DMS79 (cell line): ENCODE results near the gene NPIPB2.
"Not testable (repeated sequence)": the region's sequence is repeated elsewhere in the genome, so short reads cannot be mapped to it uniquely, and the experiment has no call there.

Source experiments
- DNase-seq: peaks from one replicate; lab custom pipeline; 2025; lab: John Stamatoyannopoulos, UW

NPIPB2 gene

DNA sequence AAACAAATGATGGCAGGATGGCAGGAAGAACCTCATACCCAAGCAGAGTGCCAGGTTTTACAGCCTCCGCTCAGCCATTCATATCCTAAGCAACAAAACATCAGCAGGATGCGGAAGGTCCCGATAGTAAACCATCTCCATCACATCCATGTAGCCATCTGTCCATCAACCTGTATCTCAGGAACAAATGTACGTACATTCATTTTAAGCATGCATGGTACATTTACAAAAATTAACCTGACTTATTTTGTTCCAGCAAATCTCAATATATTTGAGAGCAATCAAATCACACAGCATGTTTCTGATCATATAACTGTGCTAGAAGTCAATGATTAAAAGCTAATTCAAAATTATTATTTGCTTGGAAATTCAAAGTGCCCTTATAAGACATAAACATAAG, at the start of gene NPIPB2:
NPIPB2 (minus strand) TSS at position 101 of the 400 bp plus-strand sequence; CDS start at position 101, 0 bp downstream.
- not testable (repeated sequence) for DNase-seq

- no peak for DNase-seq
Measured at GRCh38 chr16:11990702-11991390, 49.0 kb upstream of the NPIPB2 start.

- DNase-seq: no peak
Measured at GRCh38 chr16:11988258-11988978, 46.6 kb upstream of the NPIPB2 start.

DNA sequence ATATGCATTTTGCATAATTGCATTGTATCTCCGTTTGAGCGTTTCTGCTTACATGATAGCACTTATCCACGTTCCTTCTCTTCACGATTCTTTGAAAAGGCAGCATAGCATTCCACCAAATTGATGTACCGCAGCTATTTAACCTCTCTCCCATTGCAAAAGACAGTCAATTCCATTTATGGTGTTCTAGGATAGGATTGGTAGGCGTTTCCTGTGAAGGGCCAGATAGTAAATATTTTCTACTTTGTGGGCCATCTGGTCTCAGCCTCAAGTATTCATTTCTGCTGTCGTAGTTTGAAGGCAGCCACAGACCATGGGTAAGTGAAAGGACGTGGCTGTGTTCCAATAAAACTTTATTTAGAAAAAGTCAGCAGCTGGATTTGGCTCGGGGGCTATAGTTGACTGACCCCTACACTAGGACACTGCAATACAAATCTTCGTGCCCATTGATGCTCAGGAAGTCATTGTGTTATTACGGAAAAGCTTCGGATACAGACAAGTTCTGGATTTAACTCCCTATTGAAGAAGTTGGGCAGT, 44.7 kb upstream of the NPIPB2 start:
- DNase-seq: no peak

GRCh38 chr16:11985250-11985649, 43.4 kb upstream of the NPIPB2 start:
- DNase-seq: no peak

GRCh38 chr16:11980136-11980844, 38.4 kb upstream of the NPIPB2 start:
- no peak for DNase-seq

GRCh38 chr16:11979013-11979672, 37.3 kb upstream of the NPIPB2 start:
- no peak for DNase-seq

GRCh38 chr16:11978080-11978479, 36.2 kb upstream of the NPIPB2 start:
- DNase-seq: no peak

- DNase-seq: no peak
Measured at GRCh38 chr16:11977376-11978041, 35.7 kb upstream of the NPIPB2 start.

- no peak for DNase-seq
Measured at GRCh38 chr16:11976850-11977375, 35.1 kb upstream of the NPIPB2 start.

- no peak for DNase-seq
Measured at GRCh38 chr16:11973070-11973469, 31.2 kb upstream of the NPIPB2 start.

DNA sequence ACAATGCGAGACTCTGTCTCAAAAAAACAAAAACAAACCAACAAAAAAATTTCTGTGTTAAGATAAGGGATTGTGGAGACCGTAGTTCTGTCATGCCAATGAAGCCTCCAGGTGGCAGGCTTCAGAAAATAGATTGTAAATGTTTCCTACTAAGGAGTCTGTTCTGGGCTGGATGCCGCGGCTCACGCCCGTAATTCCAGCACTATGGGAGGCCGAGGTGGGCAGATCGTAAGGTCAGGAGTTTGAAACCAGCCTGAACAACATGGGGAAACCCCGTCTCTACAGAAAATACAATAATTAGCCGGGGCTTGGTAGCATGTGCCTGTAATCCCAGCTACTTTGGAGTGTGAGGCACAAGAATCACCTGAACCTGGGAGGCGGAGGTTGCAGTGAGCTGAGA, 30.3 kb upstream of the NPIPB2 start:
- no peak for DNase-seq

GRCh38 chr16:11970292-11970691, 28.4 kb upstream of the NPIPB2 start:
- not testable (repeated sequence) for DNase-seq

DNA sequence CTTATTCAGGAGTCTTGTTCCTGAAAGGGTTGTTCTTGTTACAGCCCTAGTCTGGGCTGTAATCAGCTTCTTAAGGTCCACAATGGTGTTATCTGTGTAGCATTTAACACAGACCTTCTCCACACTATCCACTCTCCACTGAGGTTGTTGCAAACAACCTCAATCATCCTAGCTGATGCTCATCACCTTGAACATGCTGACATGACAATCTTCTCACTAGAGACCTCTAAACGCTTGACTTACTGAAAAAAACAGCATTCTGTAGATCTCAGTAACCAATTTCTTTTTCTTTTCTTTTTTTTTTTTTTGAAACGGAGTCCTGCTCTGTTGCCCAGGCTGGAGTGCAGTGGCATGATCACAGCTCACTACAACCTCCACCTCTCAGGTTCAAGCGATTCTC, 26.7 kb upstream of the NPIPB2 start:
- DNase-seq: no peak

GRCh38 chr16:11967195-11967911, 25.5 kb upstream of the NPIPB2 start:
- DNase-seq: no peak

DNA sequence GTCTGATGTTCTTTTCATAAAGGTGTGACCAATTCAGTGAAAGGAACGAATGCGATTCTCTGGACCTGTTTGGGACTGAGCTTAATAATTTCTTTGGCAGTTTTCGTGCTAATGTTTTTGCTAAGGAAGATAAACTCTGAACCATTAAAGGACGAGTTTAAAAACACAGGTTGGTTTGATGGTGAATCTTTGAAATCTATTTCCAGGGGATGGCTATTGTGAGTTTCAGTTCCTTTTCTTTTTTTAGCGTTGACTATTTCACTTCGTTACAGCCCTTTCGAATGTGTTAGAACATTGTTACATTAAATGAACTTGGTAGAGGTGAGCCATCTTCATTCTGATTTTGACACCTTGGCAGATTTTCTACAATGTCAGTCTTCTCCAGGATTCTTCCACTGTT, 24.3 kb upstream of the NPIPB2 start:
- DNase-seq: no peak

DNA sequence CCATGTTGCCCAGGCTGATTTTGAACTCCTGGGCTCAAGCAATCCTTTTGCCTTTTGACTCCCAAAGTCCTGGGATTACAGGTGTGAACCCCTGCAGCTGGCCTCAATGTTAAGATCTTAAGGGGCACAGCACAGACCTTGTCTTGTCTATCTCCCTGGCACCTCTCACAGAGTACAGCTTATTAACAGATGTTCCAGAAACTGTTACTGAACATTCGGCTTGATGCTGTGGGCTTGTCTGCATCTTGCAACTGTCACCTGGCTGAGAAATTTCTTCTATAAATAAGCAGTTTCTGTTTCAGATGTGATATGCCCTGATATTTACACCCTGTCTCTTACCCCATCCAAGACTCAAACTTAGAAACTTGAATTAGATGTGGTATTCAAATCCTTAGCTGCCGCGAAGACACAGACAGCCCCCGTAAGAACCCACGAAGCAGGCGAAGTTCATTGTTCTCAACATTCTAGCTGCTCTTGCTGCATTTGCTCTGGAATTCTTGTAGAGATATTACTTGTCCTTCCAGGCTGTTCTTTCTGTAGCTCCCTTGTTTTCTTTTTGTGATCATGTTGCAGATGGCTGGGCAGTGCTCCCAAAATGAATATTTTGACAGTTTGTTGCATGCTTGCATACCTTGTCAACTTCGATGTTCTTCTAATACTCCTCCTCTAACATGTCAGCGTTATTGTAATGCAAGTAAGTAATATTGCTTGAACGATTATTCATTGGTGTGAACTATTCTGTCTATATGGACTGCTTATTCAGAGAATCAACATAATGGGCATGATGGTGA, 23.1 kb upstream of the NPIPB2 start, which contains the start of gene TNFRSF17:
TNFRSF17 (plus strand) TSS at position 450 of the 791 bp plus-strand sequence; CDS start at position 565, 115 bp downstream.
- DNase-seq: no peak

DNA sequence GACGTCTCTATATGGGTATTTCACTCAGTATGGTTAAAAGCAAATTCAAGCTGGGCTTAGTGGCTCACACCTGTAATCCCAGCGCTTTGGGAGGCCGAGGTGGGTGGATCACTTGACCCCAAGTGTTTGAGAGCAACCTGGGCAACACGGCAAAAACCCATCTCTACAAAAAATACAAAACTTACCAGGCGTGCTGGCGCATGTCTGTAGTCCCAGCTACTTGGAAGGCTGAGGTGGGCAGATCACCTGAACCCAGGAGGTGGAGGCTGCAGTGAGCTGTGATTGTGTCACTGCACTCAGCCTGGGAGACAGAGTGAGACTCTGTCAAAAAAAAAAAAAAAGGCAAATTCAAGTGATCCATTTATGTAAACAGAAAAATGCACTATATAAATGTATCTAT, 21.9 kb upstream of the NPIPB2 start:
- no peak for DNase-seq

DNA sequence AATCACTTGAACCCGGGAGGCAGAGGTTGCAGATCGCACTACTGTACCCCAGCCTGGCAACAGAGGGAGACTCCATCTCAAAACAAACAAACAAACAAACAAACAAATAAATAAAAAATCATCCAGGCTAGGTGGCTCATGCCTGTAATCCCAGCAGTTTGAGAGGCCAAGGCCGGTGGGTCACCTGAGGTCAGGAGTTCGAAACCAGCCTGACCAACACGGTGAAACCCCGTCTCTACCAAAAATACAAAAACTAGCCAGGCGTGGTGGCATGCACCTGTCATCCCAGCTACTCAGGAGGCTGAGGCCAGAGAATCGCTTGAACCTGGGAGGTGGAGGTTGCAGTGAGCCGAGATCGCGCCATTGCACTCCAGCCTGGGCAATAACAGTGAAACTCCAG, 21.1 kb upstream of the NPIPB2 start:
- DNase-seq: not testable (repeated sequence)

GRCh38 chr16:11962457-11962856, 20.6 kb upstream of the NPIPB2 start:
- not testable (repeated sequence) for DNase-seq
